DMS153 treated with DMSO at 0.1 percent for 48 hours (cell line): ENCODE data around the gene TNP1.

ENCODE experiments used
- DNase-seq: peaks from one replicate; lab custom pipeline; 2025; ENCODE audit not compliant: unreplicated experiment; lab: John Stamatoyannopoulos, UW

The TNP1 gene, protein sequence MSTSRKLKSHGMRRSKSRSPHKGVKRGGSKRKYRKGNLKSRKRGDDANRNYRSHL

DNA sequence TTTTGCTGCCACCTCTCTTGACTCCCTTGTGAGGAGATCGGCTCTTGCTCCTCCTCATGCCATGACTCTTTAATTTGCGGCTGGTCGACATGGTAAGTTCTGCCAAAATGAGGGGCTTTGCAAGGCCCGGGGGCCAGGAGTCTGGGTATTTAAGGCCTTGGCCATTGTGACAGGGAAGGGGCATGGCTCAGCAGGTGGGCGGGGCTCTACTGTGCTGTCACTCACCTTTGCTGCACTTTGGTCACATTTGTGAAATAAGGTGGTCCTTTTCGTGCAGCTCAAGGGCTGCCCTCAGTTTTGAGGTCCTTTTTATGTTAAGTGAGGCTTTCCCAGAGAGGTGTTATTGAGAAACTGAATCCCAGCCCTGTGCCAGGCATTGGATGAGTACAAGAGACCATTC is at the start of gene TNP1:
Gene TNP1 (minus strand): TSS at position 121 of the 400 bp plus-strand sequence. CDS start 30 bp downstream, at position 91.
- no peak for DNase-seq

DNA sequence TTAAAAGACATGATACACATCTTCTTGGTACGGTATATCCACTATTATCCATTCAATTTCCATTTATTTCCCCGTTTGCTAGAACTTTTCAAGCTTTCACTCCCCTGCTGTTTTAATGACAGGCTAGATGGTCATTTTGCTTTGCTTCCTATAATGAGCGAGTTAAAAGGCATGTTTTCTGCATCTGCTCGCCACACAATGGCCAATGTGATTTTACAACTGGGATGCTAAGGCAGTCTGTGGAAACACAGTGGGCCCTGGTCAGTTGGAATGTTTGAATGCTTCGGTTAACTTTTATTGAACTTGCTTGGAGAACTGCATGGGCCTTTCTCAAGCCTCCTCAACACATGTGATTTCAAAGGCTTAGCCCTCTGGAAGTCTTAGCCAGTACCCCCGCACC is 48.4 kb upstream of the TNP1 start:
- no peak for DNase-seq

DNA sequence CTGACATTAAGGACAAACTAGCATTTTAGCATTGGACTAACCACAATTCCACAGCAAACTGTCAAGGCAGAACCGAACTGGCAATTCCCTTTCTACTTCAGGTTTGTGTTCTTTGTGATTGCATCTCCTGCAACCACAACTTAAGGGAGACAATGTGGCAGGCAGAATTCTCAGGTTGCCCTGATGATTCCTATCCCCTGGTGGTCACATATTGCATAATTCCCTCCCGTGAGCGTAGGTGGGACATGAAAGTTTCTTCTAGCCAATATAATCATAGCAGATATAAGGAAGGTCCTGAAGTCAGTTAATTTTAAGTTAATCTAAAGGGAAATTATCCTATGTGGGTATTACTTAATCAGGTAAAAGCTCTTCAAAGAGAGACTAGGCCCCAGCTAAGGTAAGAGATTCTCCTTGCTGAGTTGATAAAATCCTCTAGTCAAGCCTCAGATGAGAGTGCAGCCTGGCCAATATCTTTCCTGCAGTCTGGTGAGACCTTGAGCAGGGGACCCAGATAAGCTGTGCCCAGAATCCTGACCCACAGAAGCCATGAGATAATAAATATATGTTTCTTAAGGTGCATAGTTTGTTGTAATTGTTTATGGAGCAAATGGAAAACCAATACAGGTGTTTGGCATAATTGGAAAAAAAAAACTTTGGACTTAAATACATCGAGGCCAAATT is 45.9 kb upstream of the TNP1 start:
- DNase-seq, result no peak

DNA sequence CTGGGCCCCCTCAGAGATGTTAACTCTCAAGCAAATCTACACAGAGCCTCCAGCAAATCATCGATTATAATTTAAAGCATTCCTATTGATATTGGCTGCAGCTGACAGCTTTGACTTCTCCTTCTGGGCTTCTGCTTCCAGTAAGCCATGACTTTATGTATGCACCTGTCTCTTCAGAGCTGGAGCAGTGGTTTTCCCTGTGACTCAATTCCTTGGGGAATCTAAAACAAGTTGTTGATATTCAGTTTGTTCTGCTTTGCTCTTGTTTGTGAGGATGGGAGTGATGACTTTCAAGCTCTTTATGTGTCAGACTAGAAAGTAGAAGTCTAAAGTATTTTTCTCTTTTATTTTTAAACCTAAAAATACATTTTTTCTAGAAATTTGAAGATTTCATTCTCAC is 45.1 kb upstream of the TNP1 start:
- DNase-seq, result no peak

DNA sequence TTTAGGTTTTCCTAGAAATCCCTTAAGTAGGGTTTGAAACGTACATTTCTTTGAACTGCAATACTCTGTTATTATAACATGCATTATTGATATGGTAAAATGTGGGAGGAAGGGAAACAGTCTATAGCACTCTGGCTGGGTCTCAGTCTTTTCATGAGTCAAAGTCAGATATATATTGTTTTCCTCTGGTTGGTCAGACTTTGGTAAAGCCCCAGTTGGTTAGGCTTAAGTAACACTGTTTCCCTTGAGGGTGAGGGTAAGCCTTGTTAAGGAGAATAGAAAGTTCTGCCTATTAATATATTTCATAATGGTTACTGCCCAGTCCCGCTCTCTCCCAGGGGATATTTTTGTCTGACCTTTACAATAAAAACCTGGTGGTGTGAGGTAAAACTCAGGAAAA is 44.7 kb upstream of the TNP1 start:
- no peak for DNase-seq

DNA sequence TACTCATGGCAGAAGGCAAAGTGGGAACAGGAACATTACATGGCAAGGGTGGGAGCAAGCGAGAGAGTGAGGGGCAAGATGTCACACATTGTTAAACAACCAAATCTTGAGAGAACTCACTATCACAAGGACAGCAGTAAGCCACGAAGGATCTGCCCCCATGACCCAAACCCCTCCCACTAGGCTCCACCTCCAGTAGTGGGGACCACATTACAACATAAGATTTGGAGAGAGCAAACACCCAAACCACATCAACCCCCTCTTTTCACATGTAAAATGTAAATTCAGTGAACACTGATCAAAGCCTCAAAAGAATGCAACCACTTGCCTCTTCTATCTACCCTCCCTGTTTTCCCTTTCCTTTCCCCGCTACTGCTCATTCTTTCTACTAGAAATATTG is 43.6 kb upstream of the TNP1 start:
- DNase-seq, result no peak

DNA sequence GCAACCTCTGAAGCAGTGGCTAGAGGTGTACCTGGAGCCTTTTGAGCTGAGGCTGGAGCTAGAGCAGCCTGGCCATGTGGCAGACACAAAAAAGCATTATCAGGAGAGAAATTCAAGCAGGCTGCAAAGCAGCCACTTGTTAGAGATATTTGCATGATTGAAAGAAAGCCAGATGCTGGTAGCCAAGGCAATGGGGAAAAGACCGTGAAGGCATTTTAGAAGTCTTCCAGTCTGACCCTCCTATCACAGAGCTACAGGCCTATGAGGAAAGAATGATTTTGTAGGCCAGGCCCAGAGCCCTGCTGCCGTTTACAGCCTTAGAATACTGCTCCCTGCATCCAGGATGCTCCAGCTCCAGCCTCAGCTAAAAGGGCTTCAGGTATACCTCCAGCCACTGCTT is 41.4 kb upstream of the TNP1 start:
- DNase-seq, result no peak

DNA sequence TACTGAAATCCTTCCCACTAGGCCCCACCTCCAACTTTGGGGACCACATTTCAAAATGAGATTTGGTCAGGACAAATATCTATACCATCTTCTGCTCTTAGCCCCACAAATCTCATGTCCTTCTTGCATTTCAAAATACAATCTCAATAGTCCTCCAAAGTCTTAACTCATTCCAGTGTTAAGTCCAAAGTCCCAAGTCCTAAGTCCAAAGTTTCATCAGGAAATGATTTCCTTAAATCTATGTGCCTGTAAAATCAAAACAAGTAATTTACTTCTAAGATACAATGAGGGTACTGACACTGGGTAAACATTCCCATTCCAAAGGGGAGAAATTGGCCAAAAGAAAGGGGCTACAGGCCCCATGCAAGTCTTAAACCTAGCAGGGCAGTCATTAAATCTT is 40.5 kb upstream of the TNP1 start:
- no peak for DNase-seq

DNA sequence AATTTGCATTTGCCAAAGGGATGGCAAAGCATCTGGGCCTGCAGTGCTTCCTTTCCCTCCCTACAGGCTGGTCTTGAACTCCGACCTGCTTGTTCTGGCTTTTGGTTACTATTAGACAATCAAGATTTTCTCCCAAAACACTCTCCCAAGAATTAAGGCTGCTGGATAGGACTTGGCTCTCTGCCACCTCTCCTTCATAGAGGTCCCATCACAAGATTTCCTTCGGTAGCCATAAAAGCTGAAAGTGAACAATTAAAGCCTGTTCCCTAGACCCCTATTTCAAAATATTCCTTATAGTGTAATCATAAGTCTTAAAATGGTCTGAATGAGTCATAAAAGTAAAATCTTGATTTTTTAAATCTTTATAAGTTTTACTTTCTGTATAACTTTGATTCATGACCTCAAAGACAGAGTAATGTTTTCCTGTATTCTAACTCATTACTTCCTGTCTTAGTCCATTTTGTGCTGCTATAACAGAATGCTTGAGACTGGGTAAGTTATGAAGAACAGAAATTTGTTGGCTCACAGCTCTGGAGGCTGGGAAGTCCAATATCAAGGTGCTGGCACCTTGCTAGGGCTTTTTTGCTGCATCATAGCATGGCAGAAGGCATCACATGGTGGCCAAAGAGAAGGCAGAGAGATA is 37.8 kb upstream of the TNP1 start:
- DNase-seq, result no peak

DNA sequence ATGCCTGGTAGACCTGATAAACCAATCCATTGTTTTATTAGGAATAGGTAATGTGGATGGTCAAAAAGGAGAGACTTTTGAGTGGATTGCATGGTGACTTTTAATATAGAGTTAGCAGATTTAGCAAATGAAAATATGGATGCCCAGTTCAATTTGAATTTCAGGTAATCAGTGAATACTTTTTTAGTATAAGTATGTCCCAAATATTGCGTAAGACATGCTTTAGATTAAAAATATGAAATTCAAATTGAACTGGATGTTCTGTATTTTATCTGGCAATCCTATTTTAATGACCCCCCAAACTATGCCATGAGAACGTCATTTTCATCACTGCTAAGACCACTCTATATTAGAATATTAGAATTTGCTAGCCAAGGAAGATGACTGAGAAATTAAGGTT is 30.3 kb upstream of the TNP1 start:
- no peak for DNase-seq

DNA sequence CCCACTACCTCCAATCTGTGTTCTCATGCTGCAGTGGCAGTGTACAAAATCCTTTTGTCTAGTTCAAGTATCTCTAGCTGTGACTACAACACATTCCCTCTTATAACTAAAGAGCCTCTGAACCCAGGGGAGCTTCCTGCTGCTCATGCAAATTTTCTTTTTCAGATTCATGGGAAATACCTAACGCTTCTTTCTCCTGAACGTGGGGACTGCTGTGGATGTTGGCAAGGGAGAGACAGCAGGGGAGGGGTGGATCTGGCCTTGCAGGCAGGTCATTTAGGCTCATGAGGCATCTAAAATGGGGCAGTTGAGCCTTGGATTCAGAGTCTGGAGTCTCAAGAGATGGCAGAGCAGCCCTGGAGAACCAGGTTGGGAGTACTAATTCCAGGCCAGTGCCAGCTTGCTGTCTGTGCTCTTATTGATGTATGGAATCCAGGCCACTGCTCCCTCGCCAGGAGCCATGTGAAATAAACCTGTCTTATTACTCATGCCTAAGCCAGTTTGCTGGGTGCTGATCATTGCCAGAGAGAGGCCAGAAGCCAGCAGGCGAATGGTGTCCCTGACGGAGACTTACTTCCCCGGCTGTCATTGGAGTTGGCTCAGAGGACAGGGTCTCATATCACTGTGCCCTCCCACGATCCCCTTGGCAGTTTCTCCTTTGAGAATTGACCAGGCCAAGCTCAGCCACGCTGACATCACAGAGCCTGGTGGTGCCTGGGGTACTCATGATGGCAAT is 29.2 kb upstream of the TNP1 start:
- no peak for DNase-seq

DNA sequence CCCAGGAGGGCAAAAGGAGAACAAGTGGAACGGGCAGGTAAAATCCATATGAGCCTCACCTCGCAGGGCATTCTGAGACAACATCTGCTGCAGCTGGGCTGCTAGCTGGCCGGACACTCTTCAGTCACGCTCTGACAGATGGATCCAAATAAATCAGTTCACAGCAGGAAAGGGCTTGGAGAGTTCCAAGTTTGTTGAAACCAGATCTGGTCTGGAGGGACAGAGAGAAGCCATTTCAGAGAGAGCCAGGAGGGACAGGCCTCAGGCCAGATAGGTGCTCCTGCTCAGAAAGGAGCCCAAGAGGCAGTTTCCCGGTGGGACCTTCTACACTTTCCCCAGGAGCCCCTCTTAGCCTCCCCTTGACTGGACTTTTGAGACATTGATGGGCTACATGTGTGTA is 28.2 kb upstream of the TNP1 start:
- no peak for DNase-seq

DNA sequence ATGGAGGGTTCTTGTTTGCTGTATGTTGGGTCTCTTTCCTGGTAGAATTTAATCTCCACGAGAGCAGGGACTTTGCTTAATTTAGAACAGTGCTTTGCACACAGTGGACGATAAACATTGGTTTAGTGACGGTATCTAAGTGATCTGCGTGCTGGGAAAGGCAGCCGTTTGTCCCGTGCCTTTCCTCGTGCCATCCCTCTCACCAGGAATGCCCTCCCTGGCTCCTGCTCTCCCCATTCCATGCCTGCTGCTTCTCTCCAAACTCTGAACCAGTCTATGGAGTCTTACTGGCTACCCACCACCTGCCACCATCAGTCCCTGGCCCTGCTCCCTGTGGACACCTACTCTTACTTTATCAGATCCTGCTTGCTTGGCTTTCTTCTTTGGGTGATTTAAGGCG is 27.3 kb upstream of the TNP1 start:
- no peak for DNase-seq

DNA sequence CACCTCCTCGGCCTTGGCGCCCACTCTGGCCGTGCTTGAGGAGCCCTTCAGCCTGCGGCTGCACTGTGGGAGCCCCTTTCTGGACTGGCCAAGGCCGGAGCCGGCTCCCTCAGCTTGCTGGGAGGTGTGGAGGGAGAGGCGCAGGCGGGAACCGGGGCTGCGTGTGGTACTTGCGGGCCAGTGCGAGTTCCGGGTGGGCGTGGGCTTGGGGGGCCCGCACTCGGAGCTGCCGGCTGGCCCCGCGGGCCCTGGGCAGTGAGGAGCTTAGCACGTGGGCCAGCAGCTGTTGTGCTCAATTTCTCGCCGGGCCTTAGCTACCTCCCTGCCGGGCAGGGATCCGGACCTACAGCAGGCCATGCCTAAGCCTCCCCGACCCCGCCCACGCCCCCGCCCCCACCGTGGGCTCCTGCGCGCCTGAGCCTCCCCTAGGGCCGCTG is 25.3 kb upstream of the TNP1 start:
- no peak for DNase-seq

DNA sequence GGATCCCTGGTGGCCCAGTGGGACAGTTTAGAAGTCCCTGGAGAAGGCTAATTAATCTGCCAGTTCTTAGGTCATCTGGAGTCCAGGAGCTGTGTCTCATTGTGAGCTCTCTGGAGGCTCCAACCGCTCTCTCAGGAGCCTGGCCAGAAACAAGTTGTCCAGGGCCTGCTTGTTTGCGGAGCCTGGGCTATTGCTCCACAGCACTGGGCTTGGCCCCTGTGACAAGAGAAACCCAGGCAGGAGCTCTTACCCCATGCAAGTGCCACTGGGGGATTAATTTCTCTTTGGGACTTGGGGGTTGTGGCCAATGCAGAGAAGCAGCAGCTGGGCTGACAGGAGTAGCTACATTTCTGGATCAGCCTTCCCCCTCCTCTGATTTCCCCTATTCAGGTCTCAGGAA is 24.5 kb upstream of the TNP1 start:
- DNase-seq, result no peak

DNA sequence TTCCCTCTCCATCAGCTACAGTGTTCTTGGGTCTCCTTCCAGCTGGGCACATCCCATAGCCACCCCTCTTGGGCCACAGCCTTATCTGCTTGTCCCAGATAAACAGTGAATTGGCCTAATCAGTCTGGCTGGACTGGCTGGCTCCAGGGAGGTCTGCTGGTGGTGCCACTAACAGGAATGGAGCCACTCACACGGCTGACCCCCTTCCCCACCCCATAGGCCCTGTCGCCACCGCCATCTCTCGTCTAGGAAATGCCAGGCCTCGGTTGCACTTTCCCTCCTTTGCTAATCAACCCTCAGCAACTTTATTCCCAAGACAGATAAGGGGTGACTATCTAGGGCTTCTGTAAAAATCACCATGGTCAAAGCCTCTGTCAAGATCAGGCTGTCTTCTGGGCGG is 23.0 kb upstream of the TNP1 start:
- no peak for DNase-seq

DNA sequence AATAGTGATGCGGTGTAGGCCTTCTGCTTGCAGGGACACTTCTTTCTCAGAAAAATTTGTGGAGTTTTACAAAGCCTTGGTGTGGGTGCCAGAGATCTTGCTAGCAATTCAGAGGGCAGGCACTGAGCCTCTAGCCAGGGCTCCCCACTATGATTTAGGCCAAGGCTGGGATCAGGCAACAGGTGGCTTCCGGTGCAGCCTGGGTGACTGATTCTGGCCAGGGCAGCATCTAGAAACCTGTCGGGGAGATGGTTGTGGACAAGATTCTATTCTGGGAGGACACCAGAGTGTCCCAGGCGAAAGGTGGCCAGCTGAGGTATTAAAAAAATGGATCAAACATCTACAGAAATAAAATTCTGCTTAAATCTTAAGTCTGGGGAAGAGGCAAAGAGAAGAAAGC is 21.5 kb upstream of the TNP1 start:
- no peak for DNase-seq

DNA sequence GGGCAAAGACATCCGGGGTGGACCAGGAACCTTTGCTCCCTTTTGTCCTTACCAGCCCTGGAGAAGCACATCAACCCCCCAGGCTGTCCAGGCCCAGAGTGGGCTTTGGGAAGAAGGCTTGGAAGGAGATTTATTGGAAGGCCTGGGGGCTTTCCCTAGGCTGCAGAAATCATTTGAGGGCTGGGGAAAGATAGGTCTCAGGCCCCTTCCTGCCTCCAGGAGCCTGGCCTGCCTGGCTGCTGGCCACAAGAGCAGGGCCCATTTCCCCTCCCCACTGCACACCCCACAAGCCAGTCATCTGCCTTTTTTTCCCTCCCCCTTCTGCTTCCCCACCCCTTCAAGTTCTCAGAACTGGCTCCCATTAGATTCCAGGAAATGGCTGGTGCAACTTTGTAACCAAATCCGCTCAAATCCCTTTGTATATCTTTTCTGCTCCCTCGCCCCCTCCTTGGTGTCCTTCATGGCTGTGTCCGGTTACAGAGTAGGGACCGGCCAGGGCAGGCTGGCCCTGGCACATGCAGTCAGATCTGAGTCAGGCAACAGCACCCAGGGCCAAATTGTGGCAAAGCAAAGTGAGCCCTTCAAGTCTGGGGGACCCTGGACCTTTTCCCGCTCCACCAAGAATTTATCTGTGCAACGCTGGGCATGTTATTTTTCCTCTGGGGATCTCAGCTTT is 20.8 kb upstream of the TNP1 start:
- DNase-seq, result no peak

DNA sequence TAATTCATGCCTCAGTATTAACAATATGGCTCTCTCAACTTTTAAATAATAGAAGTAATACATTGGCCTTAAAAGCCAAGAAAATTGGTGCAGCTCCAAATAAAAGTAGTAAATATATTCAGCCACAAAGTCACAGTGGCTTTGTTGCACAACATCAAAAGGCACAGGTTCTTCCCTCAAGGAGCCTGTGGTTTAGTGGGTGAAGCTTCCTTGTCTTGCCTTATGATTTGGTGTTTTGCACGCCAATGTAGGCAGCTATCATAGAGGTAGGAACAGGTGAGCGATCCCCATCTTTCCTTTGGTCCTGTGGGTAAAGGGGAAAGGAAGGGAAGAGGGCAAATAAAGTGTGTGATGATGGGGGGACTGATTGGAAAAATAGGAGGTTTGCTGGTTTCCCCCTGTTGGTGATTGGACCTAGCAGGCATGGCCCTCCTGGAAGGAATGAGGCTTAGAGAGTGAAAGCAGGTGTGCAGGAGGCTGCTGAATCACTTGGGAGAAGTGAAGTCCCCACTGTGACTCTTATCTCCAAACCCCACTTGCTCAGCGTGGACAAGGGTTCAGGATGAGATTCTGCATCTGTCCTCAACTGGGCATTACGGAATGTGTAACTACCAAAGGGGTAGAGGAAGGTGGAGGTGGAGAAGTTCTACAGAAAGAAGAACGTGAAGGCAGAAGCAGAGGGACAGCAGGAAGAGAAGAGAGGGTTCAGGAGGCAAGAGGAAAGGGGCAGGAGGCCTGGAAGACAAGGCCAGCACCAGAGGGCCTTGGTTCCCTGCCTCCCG is 20.1 kb upstream of the TNP1 start:
- no peak for DNase-seq

DNA sequence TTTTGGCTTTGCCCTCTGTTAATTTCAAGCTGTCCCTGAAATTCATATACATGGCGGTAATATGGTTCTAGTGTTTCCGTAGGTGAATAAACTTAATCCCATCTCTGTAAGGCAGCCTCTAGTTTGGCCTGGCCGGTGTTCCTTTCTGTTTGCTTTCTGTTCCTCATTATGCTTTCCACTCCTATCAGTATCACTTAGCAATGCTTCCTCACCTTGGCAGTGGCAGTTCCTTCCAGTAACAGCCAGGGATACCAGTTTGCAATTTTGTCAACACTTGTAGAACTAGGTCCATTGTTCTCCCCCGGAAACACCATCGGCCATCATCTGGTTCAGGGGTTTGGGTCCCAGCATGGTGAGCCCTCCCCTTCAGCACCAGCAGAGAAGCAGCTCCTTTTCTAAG is 18.2 kb upstream of the TNP1 start:
- DNase-seq, result no peak

DNA sequence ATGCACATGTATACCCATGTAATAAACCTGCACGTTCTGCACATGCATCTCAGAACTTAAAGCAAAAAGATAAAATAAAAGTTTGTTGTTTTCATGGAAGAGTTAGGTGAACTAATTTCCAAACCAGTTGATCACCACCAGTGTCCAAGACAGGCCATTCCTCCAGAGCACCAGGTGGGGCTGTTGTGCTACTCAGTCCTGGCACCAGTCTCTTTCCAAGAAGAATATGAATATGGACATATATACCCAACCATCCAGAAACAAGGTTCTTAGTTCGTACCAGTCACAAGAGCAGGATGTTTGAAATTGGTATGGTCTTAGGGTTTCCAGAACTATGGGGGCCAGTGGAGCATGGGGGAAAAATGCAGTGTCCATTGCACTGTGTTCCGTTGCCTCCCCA is 17.2 kb upstream of the TNP1 start:
- DNase-seq, result no peak
